Stimulated activated CD4-positive, alpha-beta T cell treated with anti-CD3 and anti-CD28 coated beads, Interleukin-1b, Interleukin-23, amount 100 ng/mL, for 24 hours (primary cell): ENCODE data around the gene NPAS3.

ENCODE experiments used
- DNase-seq, 4 experiments: peaks; one replicate each; pipeline ENCODE4 v3.0.0-alpha.2; 2020; ENCODE audit warnings: low read depth in 4 of 4, low spot score in 1 of 4

NPAS3 gene

DNA sequence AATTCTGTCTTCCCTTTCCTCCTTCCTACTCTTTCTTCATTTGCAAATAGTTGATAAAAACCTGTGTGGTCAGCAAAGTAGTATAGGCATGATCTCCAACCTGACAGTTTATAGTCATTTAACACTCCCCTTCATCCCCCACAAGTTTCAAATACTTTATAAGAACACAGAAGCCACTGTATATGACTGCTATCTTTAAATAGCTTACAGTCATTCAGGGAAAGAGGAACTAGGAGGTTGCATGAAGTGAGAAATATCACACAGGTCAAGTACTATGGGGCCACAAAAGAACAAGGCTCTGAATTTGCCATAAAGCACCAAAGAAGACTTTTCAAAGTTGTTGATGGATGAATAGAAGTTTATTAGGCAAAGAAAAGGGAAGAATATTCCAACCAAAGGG lies 431.3 kb downstream of the NPAS3 start:
- DNase-seq: no peak

DNA sequence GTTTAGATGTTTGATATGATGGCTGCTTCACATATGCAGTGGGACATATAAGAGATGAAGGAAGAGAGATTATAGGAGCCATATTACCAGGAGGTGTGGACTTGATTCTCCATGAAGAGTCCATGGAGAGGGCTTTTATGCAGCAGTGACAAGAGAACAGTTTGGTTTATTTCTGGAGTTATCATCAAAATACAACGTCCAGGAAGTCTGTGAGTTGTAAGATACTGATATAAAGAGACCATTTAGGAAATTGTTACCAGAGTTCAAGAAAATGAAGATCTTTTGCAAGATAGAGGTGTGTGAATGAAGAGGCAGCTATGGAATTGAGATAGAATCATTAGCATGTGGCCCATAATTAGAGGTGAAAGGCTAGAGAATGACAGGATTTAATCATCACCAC lies 431.7 kb downstream of the NPAS3 start:
- DNase-seq: no peak

DNA sequence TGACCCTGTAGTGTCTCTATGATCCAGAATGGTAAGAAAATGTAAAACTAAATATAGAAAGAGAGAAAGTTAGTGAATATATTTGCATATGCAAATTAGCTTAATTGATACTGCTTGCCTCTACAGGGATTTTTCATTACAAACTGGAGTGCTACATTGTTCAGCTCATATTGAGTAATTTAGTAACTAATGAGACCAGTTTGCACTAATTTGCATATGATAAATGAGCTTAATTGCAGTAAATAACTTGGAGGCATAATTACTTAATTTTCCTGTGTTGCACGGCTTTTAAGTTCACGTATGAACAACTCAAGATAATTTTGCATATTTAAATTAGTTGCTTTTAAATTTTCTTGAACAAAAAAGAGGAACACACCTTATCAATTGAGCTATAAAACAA lies 436.5 kb downstream of the NPAS3 start:
- DNase-seq: no peak

DNA sequence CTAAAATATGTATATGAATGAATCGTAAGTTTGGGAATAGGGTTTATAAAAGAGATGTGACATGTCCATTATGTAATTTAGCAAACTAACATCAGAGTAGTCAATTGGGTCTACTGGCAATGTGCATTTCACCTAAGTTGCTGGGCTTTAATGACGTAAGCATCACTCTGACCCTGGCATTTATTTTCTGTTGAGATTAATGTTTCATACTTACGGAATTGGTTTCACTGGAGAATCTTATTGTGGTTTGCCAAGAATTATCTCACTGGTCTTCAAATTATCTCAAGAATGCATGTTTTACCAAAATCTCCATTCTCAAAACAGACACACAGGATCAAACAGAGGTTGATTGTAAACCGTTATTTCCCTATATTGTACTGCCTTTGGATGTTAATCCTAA lies 437.1 kb downstream of the NPAS3 start:
- no peak for DNase-seq

DNA sequence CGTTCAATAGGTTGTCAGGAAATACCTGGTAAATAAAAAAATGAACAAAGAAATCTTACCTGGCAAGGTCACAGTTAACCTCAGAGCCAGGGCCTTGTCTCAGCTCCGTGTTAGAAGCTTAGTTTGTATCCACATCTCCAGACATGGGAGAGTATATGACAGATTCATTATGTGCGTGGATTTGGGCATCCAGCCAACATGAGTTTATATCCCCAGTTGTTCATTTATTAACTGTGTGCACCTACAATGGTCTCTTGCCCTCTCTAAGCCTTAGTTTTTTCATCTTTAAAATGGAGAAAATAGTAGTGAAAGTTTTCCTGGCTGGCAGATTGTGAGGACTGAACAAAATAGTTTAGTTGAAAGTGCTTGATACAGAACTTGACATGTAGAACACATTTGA lies 437.8 kb downstream of the NPAS3 start:
- DNase-seq: no peak

- no peak for DNase-seq
Observed at GRCh38 chr14:33377596-33378390, 439.1 kb downstream of the NPAS3 start.

- no peak for DNase-seq
Observed at GRCh38 chr14:33381717-33382116, 443.0 kb downstream of the NPAS3 start.

- no peak for DNase-seq
Observed at GRCh38 chr14:33386140-33386539, 447.5 kb downstream of the NPAS3 start.

GRCh38 chr14:33386781-33387180 lies 448.1 kb downstream of the NPAS3 start:
- no peak for DNase-seq

DNA sequence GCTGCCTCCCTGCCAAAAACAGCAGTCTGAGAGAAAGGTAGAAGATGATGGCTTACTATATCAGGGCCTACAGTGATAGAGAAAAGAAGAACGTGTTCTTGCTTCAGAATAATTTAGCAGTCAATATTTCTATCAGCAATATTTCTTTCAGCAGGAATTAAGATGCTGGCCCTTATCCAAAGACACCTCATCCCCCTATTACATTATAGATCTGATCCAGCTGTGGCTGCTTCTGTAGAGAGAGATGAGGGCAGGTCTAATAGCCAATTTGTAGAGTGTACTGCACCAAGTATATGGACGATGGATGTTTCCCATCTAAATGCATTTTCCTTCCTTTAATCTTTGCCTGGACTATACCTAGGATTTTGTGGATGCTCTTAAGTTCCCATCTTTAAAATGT lies 451.7 kb downstream of the NPAS3 start:
- no peak for DNase-seq

GRCh38 chr14:33393231-33393894 lies 454.7 kb downstream of the NPAS3 start:
- DNase-seq: no peak

- no peak for DNase-seq
Observed at GRCh38 chr14:33393895-33394368, 455.3 kb downstream of the NPAS3 start.

DNA sequence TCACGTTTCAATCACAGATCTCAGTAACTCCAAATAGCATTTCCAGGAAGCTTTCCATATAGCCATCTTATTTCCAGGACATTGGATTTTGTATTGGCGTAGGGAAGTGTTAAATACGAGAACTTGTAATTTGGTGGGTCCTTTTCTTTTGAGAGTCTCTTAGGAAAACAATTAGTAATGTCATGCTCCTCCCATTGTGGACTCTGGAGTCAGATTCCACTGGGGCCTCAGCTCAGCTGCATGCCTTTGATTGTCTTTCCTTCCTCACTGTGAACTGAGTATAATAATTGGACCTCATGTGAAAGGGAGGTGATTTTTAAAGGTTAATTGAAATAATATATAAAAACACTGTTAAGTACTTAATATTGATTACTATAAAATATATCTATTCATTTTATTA lies 462.6 kb downstream of the NPAS3 start:
- DNase-seq: no peak

DNA sequence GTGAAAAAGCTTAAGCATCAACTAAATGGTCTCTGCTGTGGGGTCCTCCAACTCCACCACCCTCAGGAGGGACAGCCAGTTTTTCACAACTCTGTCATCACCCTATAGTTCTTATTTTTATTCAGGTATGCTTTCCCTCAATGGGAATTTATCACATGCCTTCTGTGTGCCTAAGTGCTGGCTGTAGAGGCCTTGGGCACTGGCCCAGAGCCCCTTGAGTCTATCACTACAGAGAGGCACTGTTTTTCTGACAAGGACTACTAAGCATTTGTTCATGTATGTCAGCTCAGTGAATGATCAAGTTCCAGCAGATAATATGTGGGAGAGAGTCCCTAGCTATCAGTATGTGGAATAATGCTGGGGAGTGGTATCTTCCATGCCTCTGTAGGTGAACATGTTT lies 463.9 kb downstream of the NPAS3 start:
- DNase-seq: no peak

- no peak for DNase-seq
Observed at GRCh38 chr14:33404054-33404453, 465.4 kb downstream of the NPAS3 start.

- DNase-seq: no peak
Observed at GRCh38 chr14:33404964-33405574, 466.4 kb downstream of the NPAS3 start.

DNA sequence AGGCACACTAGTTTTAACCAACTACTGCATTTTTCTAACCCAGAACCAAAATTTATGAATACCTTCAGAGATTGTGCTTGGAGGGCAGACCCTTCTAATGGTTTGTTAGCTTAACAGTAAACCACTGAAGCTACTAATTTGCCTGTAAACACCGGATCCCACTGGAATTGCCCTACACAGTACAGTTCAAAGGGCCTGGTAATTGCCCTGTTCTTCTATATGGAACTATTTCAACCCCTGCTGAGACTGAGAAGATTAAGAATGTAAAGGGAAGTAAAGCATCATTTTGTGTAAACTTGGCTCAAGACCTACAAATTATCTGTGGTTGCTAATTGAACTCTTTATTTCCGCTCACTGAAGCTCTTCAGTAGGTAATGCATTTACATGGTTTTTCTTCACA lies 468.1 kb downstream of the NPAS3 start:
- DNase-seq: no peak

- no peak for DNase-seq
Observed at GRCh38 chr14:33408291-33408690, 469.6 kb downstream of the NPAS3 start.

DNA sequence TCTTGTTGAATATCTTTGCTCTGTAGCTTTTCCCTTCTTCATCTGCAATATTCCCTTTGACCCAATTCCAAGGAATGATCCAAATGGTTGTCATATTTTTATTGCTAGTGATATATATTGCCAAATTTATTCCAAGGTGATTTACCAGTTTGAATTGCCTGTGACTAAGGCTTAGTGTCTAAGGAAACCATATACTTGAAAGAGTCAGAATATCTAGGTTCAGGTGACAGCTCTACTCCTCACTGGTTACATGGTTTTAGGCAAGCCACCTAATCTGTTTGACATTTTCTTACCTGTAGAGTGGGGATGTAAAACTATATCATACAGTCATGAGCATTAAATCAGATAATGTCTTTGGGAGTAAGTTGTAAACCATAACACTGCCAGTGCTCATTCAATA lies 473.8 kb downstream of the NPAS3 start:
- DNase-seq: no peak

GRCh38 chr14:33413381-33413780 lies 474.7 kb downstream of the NPAS3 start:
- no peak for DNase-seq

DNA sequence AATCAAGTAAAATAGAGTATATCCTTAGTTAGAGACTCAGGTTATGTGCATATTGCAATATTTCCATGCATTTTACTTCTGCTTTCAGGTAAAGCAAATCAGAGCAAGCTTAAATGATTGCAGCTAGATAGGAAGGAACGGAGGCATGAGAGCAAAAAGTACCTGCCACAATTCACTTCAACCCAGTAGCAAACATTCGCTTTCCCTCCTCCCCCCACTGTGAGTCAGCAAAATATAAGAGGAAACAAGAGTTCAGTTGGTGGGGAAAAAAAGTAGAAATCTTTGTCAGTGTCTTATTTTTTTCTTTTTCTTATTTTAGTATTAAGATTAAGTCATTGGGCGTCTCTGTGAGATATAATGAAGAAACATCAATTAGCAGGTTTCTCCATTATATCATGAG lies 475.4 kb downstream of the NPAS3 start:
- DNase-seq: no peak

DNA sequence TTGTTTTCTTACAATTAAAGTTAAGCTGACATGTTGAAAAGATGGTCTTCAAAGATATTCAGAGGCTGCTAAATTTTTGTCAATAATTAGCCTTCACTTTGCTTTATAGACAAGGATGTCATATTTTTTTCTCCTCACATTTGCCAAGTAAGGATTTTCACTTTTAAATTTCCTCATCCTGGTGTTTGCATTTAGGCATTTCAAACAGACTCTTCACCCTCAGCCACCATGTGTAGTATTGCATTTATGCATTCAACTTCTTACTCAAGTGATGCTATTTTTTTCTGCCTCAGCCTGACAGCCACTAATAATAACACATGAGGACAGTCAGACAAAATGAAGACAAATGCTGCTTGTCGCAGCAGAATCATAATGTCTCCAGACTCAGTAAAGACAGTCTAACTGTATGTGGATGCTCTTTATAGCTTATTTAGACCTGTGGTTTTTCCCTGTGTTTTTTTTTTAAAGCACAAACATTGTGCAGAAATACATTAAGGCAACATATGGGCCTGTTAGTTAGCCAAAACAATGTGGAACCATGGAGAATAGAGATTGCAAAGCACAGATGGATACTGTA lies 481.5 kb downstream of the NPAS3 start:
- DNase-seq: no peak
